AG04449 (cell line): Measurements from ENCODE around the gene AMMECR1.
"Not testable (repeated sequence)": the region's sequence is repeated elsewhere in the genome, so short reads cannot be mapped to it uniquely, and the experiment has no call there.

ENCODE experiments used
- CTCF ChIA-PET: fragments of 350-600 bp; formaldehyde crosslinking; extraction: SDS; loops from one replicate; lab custom pipeline; 2021; ENCODE audit warnings: antibody characterized with exemption; lab: Yijun Ruan, JAX
- POLR2A ChIA-PET: fragments of 400-600, 350-600 bp; formaldehyde crosslinking; extraction: SDS; loops from one replicate; lab custom pipeline; 2020; ENCODE audit warnings: antibody characterized with exemption, inconsistent platforms; lab: Yijun Ruan, JAX
- DNase-seq: peaks from one replicate; pipeline ENCODE4 v3.0.0-alpha.2; 2010; ENCODE audit warnings: low read depth, low spot score
- H3K4me3 ChIP-seq: 2 replicates; pipeline ENCODE4 v1.5.1; 2011; ENCODE audit warnings: low read depth, mild to moderate bottlenecking, control low read depth, low read length
- CTCF ChIP-seq: IDR thresholded peaks from one replicate; pipeline ENCODE4 v1.5.1; 2011; ENCODE audit warnings: mild to moderate bottlenecking, moderate library complexity, low read length, control low read depth, inconsistent platforms; ENCODE audit not compliant: insufficient read depth; ENCODE audit errors: missing control alignments

AMMECR1 gene

GRCh38 chrX:110251526-110251925 is 66.4 kb downstream of the AMMECR1 start:
- no peak for TF ChIP-seq CTCF
- ChIA-PET POLR2A (no interaction called here), CTCF (no interaction called here)
- no peak for DNase-seq
- H3K4me3 ChIP-seq = no peak overlapping the region

GRCh38 chrX:110250847-110251246 is 67.0 kb downstream of the AMMECR1 start:
- no peak overlapping the region for H3K4me3 ChIP-seq
- ChIA-PET POLR2A (no interaction called here), CTCF (no interaction called here)
- no peak for TF ChIP-seq CTCF
- no peak for DNase-seq

DNA sequence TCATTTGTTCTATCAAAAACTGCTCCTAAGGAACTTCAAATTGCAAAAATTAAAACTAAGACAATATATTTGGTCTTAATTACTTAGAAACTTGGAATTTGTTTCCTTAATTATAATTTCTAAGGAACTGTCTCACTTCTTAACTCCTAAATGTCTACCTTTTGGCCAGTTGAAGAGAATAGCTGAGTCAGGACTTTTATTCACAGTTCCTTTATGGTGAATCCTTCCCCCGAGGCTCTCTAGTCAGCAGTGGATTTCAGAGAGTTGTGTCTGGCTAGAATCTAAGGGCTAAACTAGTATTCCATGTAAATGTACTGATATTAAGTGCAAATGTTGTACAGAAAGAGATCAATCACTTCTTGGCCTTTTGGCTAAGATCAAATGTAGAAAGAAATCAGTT is 69.3 kb downstream of the AMMECR1 start:
- POLR2A ChIA-PET = no interaction called here
- TF ChIP-seq CTCF = no peak

DNA sequence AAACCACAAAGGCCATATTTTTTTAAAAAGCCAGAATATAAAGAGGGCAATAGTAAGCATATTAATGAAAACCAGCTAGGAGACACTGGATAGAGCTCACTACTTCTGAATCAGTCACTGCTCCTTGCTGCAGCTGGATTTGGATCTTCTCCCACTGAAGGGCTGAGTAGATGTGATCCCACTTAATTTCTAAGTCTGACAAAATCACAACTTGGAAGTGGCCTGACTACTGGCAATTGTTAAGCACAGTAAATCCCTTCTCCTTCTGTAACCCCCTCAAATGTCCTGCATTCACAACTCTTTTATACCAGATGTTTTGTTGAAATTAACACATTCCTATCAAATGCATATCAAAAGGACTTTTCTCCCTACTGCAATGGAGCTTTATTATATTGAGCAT is 72.9 kb downstream of the AMMECR1 start:
- DNase-seq = no peak
- H3K4me3 ChIP-seq = no peak overlapping the region
- CTCF ChIA-PET = no interaction called here
- POLR2A ChIA-PET = interaction anchor here (0.6 kb wide), 1 partner anchor 38 kb away, joined by 3 read pairs; no protein-coding TSS in a partner anchor
- no peak for TF ChIP-seq CTCF

More for the DNA sequence above, 69.3 kb downstream of the AMMECR1 start:
- H3K4me3 ChIP-seq = no peak overlapping the region
- CTCF ChIA-PET = interaction anchor here (1.0 kb wide), 1 partner anchor 88 kb away, joined by 4 read pairs; no protein-coding TSS in a partner anchor
- DNase-seq = no peak

DNA sequence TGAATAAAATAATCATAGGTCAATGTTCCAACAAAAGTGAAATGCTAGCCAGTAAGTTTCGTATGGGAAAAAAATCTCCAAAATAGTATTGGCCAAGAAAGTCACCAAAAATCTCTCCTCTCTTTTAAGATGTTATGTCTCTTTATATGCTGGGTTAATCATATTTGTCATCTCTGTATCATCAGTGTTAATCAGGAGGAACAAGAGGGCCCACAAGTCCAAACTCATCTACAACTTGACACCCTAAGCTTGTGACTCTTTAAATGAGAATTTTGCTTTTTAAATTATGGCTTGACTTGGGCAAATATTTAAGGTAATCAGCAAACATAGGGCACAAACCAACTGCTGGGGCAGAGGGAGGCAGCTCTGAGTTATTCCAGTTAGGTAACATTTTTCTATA is 75.5 kb downstream of the AMMECR1 start:
- CTCF ChIA-PET = interaction anchor here (1.1 to 1.6 kb wide), 2 partner anchors 74 to 160 kb away, joined by 4 read pairs; no protein-coding TSS in a partner anchor

GRCh38 chrX:110241816-110242215 is 76.1 kb downstream of the AMMECR1 start:
- TF ChIP-seq CTCF = no peak
- ChIA-PET CTCF (interaction anchor here (1.1 to 1.6 kb wide), 2 partner anchors 73 to 161 kb away, joined by 4 read pairs; no protein-coding TSS in a partner anchor), POLR2A (interaction anchor here (0.6 kb wide), 1 partner anchor 76 kb away, joined by 3 read pairs; no protein-coding TSS in a partner anchor)
- no peak for DNase-seq
- H3K4me3 ChIP-seq = no peak overlapping the region

More for the DNA sequence above, 75.5 kb downstream of the AMMECR1 start:
- POLR2A ChIA-PET = no interaction called here
- no peak for TF ChIP-seq CTCF
- H3K4me3 ChIP-seq = no peak overlapping the region
- no peak for DNase-seq

- H3K4me3 ChIP-seq, DNase-seq: not testable (repeated sequence)
- POLR2A ChIA-PET = interaction anchor here (0.9 kb wide), 1 partner anchor 19 kb away, joined by 3 read pairs; no protein-coding TSS in a partner anchor
- CTCF ChIA-PET = interaction anchor here (0.8 kb wide), 1 partner anchor 15 kb away, joined by 3 read pairs; no protein-coding TSS in a partner anchor
These were observed 79.6 kb downstream of the AMMECR1 start for GRCh38 chrX:110238259-110238658.

DNA sequence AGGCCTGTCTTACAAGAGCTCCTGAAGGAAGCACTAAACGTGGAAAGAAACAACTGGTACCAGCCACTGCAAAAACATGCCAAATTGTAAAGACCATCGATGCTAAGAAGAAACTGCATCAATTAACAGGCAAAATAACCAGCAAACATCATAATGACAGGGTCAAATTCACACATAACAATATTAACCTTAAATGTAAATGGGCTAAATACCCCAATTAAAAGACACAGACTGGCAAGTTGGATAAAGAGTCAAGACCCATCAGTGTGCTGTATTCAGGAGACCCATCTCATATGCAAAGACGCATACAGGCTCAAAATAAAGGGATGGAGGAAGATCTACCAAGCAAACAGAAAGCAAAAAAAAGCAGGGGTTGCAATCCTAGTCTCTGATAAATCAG is 86.4 kb downstream of the AMMECR1 start:
- POLR2A ChIA-PET, CTCF ChIA-PET, H3K4me3 ChIP-seq, DNase-seq: not testable (repeated sequence)

DNA sequence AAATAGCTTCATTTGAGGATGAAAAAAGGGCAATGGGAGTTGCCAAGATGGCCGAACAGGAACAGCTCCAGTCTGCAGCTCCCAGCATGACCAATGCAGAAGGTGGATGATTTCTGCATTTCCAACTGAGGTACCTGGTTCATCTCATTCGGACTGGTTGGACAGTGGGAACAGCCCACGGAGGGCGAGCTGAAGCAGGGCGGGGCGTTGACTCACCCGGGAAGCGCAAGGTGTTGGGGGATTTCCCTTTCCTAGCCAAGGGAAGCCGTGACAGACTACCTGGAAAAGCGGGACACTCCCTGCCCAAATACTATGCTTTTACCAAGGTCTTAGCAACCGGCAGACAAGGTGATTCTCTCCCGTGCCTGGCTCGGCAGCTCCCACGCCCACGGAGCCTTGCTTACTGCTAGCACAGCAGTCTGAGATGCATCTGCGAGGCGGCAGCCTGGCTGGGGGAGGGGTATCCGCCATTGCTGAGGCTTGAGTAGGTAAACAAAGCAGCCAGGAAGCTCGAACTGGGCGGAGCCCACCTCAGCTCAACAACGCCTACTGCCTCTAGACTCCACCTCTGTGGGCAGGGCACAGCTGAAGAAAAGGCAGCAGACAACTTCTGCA is 88.3 kb downstream of the AMMECR1 start:
- not testable (repeated sequence) for DNase-seq

More for the DNA sequence above, 88.3 kb downstream of the AMMECR1 start:
- H3K4me3 ChIP-seq, POLR2A ChIA-PET: not testable (repeated sequence)
- CTCF ChIA-PET = interaction anchor here (1.2 kb wide), 1 partner anchor 179 kb away, joined by 3 read pairs; no protein-coding TSS in a partner anchor
